Measurements from ENCODE around the gene UBAC2.

DNA sequence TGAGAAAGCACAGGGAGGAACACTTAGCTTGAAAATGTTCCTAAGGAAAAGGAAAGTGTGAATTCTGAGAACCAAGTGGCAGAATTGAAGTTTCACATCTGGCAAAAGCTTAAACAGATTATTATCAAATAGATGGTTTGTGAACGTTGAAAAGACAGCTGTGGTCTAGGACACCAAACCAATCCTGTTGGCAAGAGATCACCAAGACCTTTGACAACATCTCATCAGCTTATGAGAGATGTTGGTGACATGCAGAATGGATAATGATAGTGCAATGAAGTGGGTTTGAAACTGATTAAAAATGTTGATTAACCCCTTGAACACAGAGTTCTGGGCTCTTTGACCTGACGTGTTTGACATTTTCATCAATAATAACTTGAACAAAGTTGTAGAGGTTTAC, 181.1 kb downstream of the UBAC2 start:
- TF ChIP-seq CTCF (IDR thresholded peaks at IDR 0.05 in 4 of 5, conservative IDR thresholded peaks at IDR 0.05 in 1 of 5) (no peak), POLR2A (IDR thresholded peaks at IDR 0.05) (no peak)
